GM19238 (cell line): Measurements from ENCODE around the gene ZNF236.

Source experiments
- DNase-seq: peaks from one replicate; pipeline ENCODE4 v3.0.0; 2011; ENCODE audit warnings: low spot score; ENCODE audit not compliant: insufficient read length

ZNF236 gene

DNA sequence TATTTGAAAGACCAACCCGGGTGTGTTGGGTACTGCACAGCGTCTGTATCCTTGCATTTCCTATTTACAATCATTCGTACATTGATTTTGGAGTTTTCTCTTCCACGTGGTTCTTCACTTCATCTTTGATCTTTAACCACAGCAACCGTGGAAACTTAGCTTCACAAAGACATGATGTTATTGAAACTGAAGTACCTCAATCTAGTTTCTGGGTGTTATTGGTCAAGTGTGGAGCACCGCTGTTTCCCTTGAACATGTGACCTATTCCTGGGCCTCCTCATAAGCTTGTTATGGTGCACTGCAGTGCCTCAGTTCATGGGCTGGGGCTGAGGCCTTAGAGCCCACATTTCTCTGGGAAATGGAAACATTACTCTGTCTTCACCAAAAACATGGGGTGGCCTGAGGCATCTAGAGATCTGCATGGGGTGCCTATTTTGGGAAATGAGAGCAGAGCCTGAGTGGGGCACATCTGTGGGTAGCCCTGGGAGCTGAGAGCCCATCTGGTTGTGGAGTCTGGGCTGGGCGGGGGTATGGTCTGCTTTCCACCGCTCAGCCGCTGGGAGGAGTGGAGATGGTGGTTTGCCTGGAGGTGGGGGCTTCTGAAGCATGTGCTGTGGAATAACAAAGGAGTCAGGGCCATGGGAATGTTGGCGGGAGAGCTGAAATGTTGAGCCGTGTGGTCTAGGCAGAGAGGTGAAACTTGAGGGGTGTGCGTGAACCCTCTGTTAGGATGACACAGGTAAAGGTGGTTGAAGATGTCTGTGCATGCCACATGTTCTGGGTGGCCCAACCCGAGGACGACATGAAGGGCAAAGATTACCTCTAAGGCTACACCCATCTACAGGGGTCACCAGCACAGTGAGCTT is 37.4 kb downstream of the ZNF236 start:
- no peak for DNase-seq

DNA sequence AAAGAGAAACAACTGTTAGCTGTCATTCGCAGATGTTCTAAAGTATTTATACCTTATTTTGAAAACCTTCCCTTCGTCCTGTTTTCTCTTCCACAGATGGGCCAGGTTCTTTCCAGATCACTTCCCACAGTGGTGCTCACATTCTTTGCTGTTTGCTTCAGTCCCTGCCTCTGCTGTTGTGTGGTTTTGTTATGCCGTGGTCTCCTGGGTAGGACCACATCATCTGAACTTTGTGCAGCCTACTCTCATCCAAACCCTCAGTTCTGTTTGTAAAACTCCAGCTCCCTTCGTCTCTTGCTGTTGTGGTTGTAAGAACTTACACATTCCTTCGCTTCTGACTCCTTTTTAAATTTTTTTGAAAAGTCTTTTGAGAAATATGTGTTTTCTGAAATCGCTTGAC is 38.1 kb downstream of the ZNF236 start:
- DNase-seq, result no peak

DNA sequence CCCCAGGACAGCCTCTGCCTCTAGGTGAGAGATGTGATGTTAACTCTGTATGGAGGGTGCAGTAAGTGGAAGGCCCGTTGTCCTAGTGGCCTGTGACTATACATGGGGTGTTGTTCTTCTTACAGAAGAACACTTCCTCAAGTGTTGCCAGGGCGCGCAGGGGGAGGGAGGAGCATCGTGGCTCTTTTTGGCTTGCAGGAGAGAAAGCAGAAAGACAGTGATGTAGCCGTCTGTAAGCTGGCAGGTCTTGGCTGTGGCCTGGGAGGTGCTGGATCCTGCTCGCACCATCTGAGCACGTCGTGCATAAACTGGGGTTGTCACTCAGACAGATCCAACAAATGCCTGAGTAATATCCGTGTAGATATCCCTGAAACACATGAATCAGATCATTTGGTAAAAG is 44.3 kb downstream of the ZNF236 start:
- DNase-seq, result no peak

DNA sequence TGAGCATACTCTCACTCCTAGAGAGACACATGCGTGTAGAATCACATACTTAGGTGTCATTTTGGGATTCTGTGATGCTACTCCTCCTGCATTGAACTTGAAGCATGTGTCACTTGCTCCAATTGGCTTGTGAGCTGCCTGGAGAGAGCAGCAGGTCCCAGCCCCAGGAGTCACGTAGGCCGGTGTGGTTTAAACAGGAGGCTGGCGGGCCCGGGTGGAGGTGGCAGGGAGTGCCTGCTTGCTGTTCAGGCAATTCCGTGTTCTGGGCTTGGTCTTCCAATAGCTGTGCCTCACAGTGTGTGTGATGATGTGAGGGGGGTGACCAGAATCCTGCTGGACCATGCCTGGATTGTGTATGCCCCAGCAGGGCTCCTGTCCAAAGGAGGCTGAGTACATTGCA is 51.0 kb downstream of the ZNF236 start:
- no peak for DNase-seq

DNA sequence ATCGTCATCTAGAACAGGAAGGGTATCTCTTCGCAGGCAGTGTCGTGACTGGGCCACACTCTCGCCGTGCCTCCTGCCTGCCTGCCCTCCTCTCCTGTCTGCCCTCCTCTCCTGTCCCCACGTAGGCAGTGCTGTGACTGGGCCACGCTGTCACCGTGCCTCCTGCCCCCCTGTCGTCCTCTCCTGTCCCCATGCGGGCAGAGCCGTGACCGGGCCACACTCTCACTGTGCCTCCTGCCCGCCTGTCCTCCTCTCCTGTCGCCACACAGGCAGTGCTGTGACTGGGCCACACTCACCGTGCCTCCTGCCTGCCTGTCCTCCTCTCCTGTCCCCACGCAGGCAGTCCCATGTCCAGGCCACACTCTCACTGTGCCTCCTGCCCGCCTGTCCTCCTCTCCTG is 51.4 kb downstream of the ZNF236 start:
- no peak for DNase-seq

DNA sequence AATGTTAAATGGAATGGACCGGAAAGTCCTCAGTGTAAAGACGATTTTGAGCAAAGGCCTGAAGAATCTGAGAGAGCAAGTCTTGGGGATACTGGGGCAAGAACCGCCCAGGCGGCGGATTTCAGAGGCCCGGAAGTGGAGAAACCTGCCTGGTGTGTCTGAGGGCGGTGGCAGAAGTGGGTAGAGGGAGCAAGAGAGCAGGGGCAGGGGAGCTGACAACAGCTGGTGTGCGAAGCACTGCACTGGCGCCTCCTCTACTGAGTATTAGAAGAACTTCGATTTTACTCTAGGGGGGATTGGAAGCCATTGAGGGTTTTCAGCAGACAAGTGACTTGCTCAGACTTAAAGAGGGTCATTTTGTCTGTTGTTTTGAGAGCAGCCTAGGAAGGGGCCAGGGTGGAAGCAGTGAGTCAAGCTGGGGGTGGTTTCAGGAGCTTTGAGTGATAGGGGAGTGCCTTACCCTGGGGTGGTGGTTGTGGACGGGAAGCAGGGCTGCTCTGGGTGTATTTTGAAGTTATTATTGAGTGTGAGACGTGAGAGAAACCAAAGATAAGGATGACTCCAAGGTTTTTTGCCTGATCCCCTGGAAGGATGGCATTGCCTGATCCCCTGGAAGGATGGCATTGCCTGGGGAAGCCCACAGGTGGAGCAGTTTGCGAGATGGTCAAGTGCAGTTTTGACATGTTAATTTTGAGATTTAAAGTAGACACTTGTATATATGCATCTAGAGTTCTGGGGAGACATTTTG is 52.5 kb downstream of the ZNF236 start:
- DNase-seq, result no peak

DNA sequence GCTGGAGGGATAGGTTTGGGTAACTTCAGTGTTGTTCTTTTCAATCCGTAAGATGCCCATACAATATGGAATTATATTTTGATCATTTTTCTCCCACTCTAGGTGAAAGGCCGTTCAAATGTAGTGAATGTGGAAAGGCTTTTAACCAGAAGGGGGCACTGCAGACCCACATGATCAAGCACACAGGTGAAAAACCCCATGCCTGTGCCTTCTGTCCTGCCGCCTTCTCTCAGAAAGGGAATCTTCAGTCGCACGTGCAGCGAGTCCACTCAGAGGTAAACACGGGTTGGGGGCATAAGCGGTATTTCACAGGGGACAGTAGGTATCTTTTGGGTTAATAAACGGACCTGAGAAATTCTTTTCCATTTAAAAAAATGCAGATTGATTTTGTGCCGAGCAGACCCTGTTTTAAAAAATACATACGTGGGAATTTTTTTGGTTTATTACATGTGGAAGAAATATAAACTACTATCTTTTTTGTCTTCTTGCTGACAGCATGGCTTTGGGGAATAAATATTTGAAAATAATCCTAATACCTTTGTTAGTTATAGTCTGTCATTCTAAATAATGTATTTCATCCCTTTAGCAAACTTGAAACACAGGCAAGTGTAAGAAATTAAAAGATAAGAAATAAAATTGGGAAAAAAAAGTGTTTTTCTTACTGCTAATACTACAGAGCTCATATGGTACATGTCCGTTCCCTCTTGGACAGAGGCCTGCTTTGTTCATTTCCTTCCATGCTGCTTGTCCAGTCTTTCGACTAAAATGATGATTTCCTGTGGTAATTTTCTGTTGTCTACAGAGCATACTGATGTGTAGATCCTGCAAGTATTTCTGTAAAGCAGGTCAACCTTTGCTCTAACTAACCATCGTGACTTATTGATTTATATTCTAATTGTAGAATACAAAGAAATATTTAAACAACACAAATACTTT is 53.3 kb downstream of the ZNF236 start:
- DNase-seq, result no peak

DNA sequence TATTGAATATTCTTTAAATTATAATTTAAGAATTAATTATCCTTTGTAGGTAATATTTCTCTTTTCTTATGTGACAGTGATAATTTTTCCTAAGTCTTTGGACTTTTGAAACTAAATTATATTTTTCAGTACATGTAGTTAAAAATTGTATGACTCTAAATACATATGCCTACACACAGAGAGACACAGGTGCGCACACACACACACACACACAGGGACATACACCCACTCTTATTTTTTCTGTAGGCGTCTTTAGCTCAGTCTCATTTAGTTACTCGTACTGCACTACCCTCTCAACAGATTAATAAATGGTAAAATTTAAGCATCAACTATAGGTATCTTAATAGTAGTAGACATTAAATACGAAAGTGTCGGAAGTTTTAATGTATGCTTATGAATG is 56.1 kb downstream of the ZNF236 start:
- no peak for DNase-seq

DNA sequence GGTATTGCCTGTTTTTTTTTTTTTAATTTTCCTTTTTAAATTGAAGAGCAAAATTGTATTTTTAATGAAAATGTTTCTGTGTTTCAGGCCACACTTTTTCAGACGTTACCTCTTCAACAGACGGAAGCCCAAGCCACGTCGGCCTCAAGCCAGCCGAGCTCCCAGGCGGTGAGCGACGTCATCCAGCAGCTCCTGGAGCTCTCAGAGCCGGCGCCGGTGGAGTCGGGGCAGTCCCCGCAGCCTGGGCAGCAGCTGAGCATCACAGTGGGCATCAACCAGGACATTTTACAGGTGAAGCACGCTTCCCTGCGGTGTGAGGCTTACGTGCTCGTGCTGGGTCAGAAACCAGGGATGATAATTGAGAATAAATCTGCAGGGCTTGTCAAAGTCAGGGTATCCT is 57.7 kb downstream of the ZNF236 start:
- DNase-seq, result no peak

DNA sequence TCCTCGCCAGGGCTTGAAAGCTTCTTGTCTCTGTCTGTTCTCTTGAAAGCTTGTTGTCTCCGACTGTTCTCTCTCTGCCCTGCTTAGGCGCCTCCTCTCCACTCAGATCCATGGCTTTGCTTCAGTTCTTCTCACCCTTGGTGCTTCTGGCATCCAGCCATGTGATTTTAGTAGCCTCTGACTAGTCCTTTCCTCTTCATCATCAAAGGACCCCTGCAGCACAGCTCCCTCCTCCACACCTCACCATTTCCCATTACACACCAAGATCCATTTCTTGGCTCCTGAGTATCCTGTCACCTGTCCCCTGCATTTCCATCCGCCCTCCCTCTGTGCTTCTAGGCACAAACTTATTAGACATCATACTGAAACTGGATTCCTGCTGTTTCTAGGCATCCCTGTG is 59.4 kb downstream of the ZNF236 start:
- DNase-seq, result no peak

DNA sequence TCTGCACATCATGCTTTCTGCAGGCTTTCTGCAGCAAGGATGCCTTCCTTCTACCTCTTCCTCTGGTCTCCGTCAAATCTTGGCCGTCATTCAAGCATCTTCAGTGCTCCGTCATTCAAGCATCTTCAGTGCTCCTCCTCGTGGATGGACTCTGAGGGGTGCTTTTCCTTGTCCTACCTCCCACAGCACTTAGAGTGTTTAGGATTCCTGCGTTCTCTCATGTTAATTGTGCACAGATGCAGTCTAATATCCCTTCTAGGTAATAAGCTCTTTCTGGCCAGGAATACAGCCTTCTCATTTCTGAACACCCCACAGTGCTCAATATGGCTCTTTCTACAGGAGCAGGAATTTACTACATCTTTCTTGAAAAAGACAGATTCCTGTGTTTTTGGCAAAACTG is 59.8 kb downstream of the ZNF236 start:
- no peak for DNase-seq

DNA sequence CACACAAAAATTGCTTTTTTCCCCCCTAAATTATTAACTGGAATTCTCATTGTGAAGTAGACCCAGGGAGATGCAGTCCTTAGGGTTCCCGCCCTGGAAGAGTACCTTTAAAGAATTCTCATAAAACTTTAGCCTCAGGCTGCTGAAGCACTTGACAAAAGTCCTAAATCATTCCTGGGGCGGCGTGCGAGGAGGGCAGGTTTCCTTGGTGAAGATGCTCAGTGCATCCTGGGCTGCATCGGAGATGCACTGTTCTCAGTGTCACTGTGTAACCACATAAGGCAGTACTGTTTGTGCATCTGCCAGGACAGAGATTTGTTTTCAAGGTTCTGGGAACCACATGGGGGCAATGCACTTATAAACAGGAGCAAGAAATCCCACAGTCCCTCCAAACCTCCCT is 62.6 kb downstream of the ZNF236 start:
- no peak for DNase-seq

DNA sequence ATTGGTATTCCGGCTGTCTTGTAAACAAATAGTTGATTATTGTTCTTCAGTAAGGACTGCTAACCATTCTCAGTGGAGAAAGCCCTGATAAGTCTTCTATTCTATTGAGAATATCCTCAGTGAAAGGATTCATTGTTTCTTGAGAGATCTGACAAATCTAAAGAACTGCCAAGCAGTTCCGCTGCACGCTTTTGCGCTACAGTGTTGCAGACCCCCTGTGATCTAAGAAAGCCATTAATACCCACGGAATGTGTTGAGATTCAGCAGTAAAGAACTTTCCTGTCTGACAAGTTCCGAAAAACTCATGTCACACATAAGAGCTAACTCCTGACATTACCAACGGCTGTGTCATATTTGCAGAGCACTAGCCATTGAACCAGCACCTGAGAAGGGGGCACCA is 63.8 kb downstream of the ZNF236 start:
- DNase-seq, result no peak

DNA sequence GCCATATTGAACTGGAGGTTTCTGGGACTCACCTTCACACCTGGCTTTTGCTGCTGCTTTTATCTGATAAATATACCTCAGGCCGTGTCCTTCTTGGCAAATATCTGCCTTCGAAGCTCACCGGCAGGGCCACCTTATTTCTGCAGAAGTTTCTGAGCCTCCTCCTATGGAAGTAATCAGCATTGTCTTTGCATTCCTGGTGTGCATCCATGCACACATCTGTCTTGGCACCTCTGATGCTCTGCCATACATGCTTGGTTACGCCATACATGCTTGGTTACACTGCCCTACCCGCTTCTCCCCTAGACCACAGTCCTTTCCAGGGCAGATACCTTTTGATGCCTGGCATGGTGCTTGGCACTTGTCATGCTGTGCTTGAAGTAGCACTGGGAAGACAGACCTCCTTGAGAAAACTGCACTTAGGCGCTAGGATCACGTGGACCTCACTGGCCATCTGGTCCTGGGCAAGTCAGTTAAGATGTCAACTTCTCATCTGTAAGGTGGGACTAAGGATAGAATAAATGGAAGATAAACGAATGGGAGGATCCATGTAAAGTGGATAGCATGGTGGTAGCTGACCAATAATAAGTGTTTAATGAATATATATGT is 66.8 kb downstream of the ZNF236 start:
- no peak for DNase-seq

DNA sequence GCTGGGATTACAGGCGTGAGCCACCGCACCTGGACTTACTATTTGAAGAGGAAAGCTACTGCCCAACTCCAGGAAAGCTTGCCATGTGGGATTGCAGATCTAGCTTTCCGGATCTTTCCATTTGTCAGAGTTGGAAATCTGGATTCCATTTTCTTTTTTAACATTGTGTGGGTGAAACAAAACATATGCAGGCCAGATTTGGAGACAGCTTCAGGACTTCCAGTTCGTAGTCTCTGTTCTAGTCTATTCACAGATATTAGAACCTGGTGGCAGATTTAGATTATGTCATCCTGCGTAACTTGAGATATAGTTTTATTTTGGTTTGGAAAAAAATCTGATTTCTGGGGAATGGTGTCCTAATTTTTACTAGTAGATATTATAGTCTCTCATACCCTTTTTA is 70.5 kb downstream of the ZNF236 start:
- DNase-seq, result no peak

DNA sequence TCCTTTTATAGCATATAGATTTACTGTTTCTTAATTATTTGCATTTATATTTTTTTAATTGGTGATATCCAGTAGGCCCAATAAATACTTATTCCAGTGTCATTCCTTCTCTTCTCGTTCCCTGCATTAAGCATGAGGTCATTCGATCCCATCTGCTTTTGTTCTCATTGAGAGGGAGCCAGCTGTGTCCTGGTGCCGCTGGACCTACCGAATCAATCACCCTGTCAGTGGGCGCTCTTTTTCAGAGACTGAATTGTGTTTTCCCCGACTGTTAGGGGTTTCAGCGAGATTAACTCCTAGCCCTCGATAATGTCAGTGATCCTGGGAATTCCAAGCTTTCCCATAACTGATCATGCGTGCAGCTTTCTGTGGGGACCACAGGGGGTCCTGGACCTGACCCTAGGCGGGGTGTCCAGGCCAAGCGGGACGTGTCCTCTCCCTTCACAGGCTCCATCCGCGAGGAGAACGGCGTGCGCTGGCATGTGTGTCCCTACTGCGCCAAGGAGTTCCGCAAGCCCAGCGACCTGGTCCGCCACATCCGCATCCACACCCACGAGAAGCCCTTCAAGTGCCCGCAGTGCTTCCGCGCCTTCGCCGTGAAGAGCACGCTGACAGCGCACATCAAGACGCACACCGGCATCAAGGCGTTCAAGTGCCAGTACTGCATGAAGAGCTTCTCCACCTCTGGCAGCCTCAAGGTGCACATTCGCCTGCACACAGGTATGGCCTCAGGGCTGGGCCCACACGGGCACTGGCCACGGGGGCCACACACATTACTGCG is 72.4 kb downstream of the ZNF236 start:
- no peak for DNase-seq

DNA sequence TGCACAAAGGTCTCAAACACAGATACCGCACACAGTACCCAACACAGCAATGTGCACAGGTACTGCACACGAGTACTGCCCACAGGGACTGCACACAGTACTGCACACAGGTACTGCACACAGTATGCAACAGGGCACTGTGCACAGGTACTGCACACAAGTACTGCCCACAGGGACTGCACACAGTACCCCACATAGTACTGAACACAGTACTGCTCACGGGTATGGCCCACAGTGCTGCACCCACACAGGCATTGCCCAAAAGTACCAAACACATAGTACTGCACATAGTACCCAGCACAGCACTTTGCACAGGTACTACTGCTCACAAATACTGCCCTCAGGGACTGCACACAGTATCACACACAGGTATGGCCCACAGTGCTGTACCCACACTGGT is 73.1 kb downstream of the ZNF236 start:
- DNase-seq, result no peak

DNA sequence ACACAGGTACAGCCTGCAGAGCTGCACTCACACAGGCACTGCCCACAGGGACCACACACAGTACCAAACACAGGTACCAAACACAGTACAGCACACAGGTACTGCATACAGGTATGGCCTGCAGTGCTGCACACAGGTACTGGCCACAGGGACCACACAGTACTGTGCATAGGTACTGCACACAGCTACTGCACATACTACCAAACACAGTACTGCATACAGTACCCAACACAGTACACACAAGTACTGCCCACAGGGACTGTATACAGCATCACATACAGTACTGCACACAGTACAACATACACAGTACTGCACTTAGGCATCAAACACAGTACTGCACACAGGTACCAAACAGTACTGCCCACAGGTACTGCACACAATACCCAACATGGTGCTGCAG is 74.3 kb downstream of the ZNF236 start:
- no peak for DNase-seq

DNA sequence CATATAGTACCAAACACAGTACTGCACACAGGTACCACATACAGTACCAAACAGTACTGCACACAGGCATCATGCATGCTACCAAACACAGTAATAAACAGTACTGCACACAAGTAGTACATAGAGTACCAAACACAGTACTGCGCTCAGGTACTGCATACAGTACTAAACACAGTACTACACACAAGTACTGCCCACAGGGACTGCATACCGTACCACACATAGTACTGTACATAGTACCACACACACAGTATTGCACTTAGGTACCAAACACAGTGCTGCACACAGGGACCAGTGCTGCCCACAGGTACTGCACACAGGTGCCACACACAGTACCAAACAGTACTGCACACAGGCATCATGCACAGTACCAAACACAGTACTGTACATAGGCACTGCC is 74.9 kb downstream of the ZNF236 start:
- DNase-seq, result no peak

DNA sequence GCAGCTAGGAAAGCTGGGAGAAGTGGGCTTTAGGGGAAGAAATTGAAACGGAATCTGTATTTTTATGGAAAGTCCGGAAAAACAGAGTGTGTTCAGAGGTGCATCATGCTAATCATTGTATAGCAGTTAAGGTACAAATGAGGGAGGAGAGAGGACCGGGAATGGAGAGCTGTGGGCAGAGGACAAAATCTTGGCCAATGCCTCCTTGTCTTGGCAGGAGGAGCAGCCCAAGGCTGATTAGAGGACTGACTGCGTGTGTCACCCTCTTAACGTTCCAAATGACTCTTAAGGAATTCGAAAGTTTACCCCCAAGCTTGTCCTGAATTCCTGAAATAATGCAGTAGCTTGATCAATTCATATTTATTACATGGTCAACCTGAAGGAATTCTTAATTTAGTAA is 81.0 kb downstream of the ZNF236 start:
- no peak for DNase-seq

DNA sequence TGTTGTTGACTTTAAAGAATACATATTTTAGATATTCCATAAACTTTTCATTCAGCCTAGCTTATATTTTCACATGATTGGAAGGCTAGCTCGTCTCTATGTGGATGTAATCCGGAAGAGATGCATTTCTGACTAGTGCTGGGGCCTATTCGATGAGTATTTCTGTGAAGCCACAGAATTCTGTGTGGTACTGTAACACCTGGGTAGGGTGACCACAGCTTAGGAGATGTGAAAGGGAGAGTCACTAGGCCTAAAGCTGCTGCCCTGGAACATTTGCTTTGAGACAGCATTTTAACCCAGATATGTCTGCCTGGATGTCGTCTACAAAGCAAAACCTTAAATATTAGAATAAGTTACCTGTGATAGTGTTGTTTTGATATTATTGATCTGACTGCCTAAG is 83.5 kb downstream of the ZNF236 start:
- DNase-seq, result no peak
